Hepatocyte (in vitro differentiated cells): ENCODE data around the gene TWSG1.

Source experiments
- EZH2phosphoT487 ChIP-seq: fragments of 200-600 bp; sonication (generic); IDR thresholded peaks from one replicate; pipeline ENCODE4 v1.6.1; 2018; ENCODE audit warnings: antibody characterized with exemption, mild to moderate bottlenecking, low read depth, moderate library complexity; ENCODE audit not compliant: unreplicated experiment, severe bottlenecking
- TF ChIP-seq, protein P1 (sequence below): fragments of 200-600 bp; sonication (generic); IDR thresholded peaks from 2 replicates; pipeline ENCODE4 v1.5.1; 2016; ENCODE audit warnings: antibody characterized with exemption, mild to moderate bottlenecking; ENCODE audit not compliant: poor library complexity

DNA sequence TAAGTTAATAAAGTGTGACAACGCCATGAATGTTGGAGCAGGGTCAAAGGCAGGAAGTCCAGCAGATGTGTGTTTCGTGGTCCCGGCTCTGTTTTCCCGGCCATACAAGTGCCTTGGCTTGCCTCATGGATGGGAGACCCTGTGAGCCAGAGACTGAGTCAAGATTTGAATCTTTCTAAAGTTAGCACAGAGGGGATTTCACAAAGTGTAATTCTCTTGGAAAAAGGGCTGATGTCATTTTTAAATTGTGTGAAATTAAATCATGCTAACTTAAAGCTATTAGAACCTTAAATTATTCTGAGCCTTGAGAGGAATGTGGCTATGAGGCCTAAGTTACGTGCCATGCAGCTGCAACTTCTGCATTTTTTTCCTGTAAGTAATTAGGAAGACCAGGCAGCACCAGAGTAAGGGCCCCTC, 102.5 kb downstream of the TWSG1 start:
- TF ChIP-seq, protein P1, sequence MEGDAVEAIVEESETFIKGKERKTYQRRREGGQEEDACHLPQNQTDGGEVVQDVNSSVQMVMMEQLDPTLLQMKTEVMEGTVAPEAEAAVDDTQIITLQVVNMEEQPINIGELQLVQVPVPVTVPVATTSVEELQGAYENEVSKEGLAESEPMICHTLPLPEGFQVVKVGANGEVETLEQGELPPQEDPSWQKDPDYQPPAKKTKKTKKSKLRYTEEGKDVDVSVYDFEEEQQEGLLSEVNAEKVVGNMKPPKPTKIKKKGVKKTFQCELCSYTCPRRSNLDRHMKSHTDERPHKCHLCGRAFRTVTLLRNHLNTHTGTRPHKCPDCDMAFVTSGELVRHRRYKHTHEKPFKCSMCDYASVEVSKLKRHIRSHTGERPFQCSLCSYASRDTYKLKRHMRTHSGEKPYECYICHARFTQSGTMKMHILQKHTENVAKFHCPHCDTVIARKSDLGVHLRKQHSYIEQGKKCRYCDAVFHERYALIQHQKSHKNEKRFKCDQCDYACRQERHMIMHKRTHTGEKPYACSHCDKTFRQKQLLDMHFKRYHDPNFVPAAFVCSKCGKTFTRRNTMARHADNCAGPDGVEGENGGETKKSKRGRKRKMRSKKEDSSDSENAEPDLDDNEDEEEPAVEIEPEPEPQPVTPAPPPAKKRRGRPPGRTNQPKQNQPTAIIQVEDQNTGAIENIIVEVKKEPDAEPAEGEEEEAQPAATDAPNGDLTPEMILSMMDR, result no peak
- TF ChIP-seq EZH2phosphoT487, result no peak
